K562 (cell line): Measurements from ENCODE around the gene DARS2. TPM values are rescaled to one million over a fixed set of nuclear protein-coding genes. Genes with fewer than 3 reads are reported as not detected.

Source experiments
- FOXK1 ChIP-seq: sonication (generic); formaldehyde crosslinking; IDR thresholded peaks from 2 replicates; pipeline ENCODE4 v1.8.0; 2022; ENCODE audit warnings: missing genetic modification reagents, mild to moderate bottlenecking, borderline replicate concordance
- MAZ ChIP-seq, 2 experiments: fragments of 450-650 bp in 1 of 2; sonication (generic) in 1 of 2; formaldehyde crosslinking; IDR thresholded peaks in 1 of 2; conservative IDR thresholded peaks in 1 of 2; 2 replicates each; pipeline versions ENCODE4 v1.4.0 to v1.5.0; 2020; ENCODE audit warnings: mild to moderate bottlenecking in 1 of 2, missing genetic modification reagents in 1 of 2
- NONO ChIP-seq, 2 experiments: fragments of 200-400 bp in 1 of 2; fragments of 450-650 bp in 1 of 2; formaldehyde crosslinking in 1 of 2; IDR thresholded peaks; 2 replicates each; pipeline ENCODE4 v1.6.1; 2017; ENCODE audit warnings: low read depth in 2 of 2, mild to moderate bottlenecking in 2 of 2, moderate library complexity in 2 of 2, low read length in 1 of 2
- NR3C1 ChIP-seq: sonication (generic); formaldehyde crosslinking; IDR thresholded peaks from 2 replicates; pipeline ENCODE4 v1.8.1; 2022; ENCODE audit warnings: missing genetic modification reagents
- ZNF174 ChIP-seq: fragments of 250-450 bp; sonication (Bioruptor Pico); IDR thresholded peaks from 2 replicates; pipeline ENCODE4 v1.4.0; 2020; ENCODE audit warnings: mild to moderate bottlenecking
- polyA plus RNA-seq, 8 experiments: library from polyadenylated mRNA; depleted of rRNA in 4 of 8; stranded (reverse) in 5 of 8; unstranded in 3 of 8; fragments of >200 nt; fragmentation: Nextera tagmentation in 2 of 8; fragmentation: Illumina TruSeq in 1 of 8; extraction: Ambion mirVana in 2 of 8; extraction: Trizol in 1 of 8; gene quantifications; 2 replicates each; pipeline versions ENCODE4 v1.2.1 to v1.2.3, GENCODE V29; 2011 to 2014; ENCODE audit warnings: inconsistent platforms in 1 of 8, missing spikeins in 1 of 8
- total RNA-seq, 7 experiments: library from RNA; depleted of rRNA in 6 of 7; stranded (reverse); fragments of >200 nt in 6 of 7; fragmentation: Illumina TruSeq in 2 of 7; extraction: Trizol in 2 of 7; gene quantifications; 2 replicates each; pipeline versions ENCODE4 v1.2.1 to v1.2.3, GENCODE V29; 2011 to 2021; ENCODE audit warnings: low replicate concordance in 1 of 7
- TF ChIP-seq, protein P1 (sequence below), 2 experiments: fragments of 450-650 bp in 1 of 2; IDR thresholded peaks; 2 replicates each; pipeline ENCODE4 v1.6.1; 2011 to 2017; ENCODE audit warnings: low read depth in 2 of 2, antibody characterized with exemption in 1 of 2, borderline replicate concordance in 1 of 2, low read length in 1 of 2, mild to moderate bottlenecking in 1 of 2, mixed read lengths in 1 of 2; ENCODE audit not compliant: control insufficient read depth in 1 of 2
- TF ChIP-seq, protein P2 (sequence below): fragments of 450-650 bp; formaldehyde crosslinking; IDR thresholded peaks from 2 replicates; pipeline ENCODE4 v1.4.0; 2020; ENCODE audit warnings: mild to moderate bottlenecking, mixed read lengths

DARS2 gene
- total and polyA plus RNA-seq, 9 of the 15 experiments (the other 6 are each of a cell fraction or from before 2014, with no cell fraction given) = 36.4 to 96.7 (median 68.6) TPM

GRCh38 chr1:173867753-173868265 lies 43.3 kb downstream of the DARS2 start, which contains the start of gene GAS5 (continued):
- TF ChIP-seq, protein P1, sequence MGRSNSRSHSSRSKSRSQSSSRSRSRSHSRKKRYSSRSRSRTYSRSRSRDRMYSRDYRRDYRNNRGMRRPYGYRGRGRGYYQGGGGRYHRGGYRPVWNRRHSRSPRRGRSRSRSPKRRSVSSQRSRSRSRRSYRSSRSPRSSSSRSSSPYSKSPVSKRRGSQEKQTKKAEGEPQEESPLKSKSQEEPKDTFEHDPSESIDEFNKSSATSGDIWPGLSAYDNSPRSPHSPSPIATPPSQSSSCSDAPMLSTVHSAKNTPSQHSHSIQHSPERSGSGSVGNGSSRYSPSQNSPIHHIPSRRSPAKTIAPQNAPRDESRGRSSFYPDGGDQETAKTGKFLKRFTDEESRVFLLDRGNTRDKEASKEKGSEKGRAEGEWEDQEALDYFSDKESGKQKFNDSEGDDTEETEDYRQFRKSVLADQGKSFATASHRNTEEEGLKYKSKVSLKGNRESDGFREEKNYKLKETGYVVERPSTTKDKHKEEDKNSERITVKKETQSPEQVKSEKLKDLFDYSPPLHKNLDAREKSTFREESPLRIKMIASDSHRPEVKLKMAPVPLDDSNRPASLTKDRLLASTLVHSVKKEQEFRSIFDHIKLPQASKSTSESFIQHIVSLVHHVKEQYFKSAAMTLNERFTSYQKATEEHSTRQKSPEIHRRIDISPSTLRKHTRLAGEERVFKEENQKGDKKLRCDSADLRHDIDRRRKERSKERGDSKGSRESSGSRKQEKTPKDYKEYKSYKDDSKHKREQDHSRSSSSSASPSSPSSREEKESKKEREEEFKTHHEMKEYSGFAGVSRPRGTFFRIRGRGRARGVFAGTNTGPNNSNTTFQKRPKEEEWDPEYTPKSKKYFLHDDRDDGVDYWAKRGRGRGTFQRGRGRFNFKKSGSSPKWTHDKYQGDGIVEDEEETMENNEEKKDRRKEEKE (IDR thresholded peaks at IDR 0.05; ENCODE audit: borderline replicate concordance in 1 of 2, control insufficient read depth in 1 of 2, low read depth in 2 of 2, low read length in 1 of 2) = peak in 1 of 2 experiments; percentile 74; a peak in 1 of 4 replicates
- TF ChIP-seq, protein P2, sequence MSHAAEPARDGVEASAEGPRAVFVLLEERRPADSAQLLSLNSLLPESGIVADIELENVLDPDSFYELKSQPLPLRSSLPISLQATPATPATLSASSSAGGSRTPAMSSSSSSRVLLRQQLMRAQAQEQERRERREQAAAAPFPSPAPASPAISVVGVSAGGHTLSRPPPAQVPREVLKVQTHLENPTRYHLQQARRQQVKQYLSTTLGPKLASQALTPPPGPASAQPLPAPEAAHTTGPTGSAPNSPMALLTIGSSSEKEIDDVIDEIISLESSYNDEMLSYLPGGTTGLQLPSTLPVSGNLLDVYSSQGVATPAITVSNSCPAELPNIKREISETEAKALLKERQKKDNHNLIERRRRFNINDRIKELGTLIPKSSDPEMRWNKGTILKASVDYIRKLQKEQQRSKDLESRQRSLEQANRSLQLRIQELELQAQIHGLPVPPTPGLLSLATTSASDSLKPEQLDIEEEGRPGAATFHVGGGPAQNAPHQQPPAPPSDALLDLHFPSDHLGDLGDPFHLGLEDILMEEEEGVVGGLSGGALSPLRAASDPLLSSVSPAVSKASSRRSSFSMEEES (CRISPR knock-in tag) = peak; percentile 54
- TF ChIP-seq NR3C1 (CRISPR knock-in tag) (no peak; the same call in 1 of the 2 replicates), MAZ (CRISPR knock-in tag; conservative IDR thresholded peaks at IDR 0.05 in 1 of 2, IDR thresholded peaks at IDR 0.05 in 1 of 2) (no peak), ZNF174 (0 out of 2 replicates have a peak, but pooled peaks have one; percentile 56), FOXK1 (CRISPR knock-in tag) (peak; percentile 92), NONO (IDR thresholded peaks at IDR 0.05; ENCODE audit: low read depth in 2 of 2, low read length in 1 of 2) (peak; percentile 39 to 92; a peak in 3 of 4 replicates)
